ENCODE data around the gene LAMP2. TPM values are rescaled to one million over a fixed set of nuclear protein-coding genes. Genes with fewer than 3 reads are reported as not detected.

The LAMP2 gene
- total RNA-seq, 4 donors from 2014 or later = 44.4 to 155 (median 81.8) TPM

GRCh38 chrX:120457766-120458180, 11.3 kb downstream of the LAMP2 start:
- Histone ChIP-seq H3K27me3 (no peaks in the 10 kb centered on the region), H3K4me3 (no peak overlapping the region), H3K4me1 (no peaks in the 10 kb centered on the region), H3K9me3 (no peaks in the 10 kb centered on the region), H3K36me3 (no peaks in the 10 kb centered on the region), H3K27ac (no peak overlapping the region)
- TF ChIP-seq, protein P1, sequence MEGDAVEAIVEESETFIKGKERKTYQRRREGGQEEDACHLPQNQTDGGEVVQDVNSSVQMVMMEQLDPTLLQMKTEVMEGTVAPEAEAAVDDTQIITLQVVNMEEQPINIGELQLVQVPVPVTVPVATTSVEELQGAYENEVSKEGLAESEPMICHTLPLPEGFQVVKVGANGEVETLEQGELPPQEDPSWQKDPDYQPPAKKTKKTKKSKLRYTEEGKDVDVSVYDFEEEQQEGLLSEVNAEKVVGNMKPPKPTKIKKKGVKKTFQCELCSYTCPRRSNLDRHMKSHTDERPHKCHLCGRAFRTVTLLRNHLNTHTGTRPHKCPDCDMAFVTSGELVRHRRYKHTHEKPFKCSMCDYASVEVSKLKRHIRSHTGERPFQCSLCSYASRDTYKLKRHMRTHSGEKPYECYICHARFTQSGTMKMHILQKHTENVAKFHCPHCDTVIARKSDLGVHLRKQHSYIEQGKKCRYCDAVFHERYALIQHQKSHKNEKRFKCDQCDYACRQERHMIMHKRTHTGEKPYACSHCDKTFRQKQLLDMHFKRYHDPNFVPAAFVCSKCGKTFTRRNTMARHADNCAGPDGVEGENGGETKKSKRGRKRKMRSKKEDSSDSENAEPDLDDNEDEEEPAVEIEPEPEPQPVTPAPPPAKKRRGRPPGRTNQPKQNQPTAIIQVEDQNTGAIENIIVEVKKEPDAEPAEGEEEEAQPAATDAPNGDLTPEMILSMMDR (IDR thresholded peaks at IDR 0.05) = no peak
- TF ChIP-seq POLR2A (IDR thresholded peaks at IDR 0.05) = no peak
- intact Hi-C loops (cut with DNase I; ENCODE audit: low total_unique reads) = no loop called here
- no peak for DNase-seq

DNA sequence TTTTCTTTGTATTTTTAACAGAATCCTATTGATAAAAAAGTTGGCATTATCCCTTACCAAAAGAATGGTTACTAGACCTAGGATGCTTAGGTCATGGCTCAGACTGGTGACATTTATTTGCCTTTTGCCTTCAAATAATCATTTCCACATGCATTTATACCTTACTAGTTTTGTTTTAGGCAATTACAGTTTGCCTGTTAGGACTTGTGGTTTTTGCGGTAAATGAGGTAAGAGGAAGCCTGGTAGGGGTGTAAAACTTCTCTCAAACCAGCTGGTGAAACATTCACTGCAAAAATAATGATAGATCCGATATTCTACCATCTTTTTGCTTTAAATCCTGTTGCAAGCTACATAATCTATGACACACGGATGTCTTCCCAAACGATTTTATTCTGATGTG, 12.1 kb downstream of the LAMP2 start:
- Histone ChIP-seq H3K4me1 (no peaks in the 10 kb centered on the region), H3K4me3 (no peak overlapping the region), H3K27me3 (no peaks in the 10 kb centered on the region), H3K27ac (no peak overlapping the region), H3K9me3 (no peaks in the 10 kb centered on the region), H3K36me3 (no peaks in the 10 kb centered on the region)
- intact Hi-C loops (cut with DNase I; ENCODE audit: low total_unique reads) = no loop called here
- DNase-seq = no peak
- no peak for TF ChIP-seq POLR2A (IDR thresholded peaks at IDR 0.05)
- TF ChIP-seq, protein P1 (IDR thresholded peaks at IDR 0.05) = no peak

- Histone ChIP-seq H3K27me3 (no peaks in the 10 kb centered on the region), H3K36me3 (no peaks in the 10 kb centered on the region), H3K4me3 (no peak overlapping the region), H3K27ac (no peak overlapping the region), H3K4me1 (no peaks in the 10 kb centered on the region), H3K9me3 (no peaks in the 10 kb centered on the region)
- intact Hi-C loops (cut with DNase I; ENCODE audit: low total_unique reads) = no loop called here
- no peak for DNase-seq
- TF ChIP-seq, protein P1 (IDR thresholded peaks at IDR 0.05) = no peak
- TF ChIP-seq POLR2A (IDR thresholded peaks at IDR 0.05) = no peak
These were observed 15.1 kb downstream of the LAMP2 start for GRCh38 chrX:120453985-120454384.

DNA sequence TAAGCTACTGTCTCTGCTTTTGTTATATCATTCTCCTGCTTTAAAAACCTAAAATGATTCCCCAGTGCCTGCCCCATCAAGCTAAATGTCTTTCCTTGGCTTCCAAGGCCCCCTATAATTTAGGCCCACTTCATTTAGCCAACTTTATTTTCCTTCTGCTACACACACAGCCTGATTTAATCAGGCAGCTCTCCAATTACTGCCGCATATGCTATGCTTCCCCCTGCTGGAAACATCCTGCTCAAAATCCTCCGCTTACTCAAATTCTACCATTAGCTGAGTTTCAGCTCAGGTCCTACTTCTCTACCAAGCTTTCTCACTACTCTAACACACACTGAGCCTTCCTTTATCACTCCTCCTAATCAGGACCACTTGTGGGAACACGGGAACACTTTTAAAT, 17.0 kb downstream of the LAMP2 start:
- H3K4me1 ChIP-seq = no peaks in the 10 kb centered on the region
- intact Hi-C loops (cut with DNase I; ENCODE audit: low total_unique reads) = no loop called here
- H3K9me3 ChIP-seq = no peaks in the 10 kb centered on the region
- H3K27ac ChIP-seq = no peak overlapping the region
- no peaks in the 10 kb centered on the region for H3K27me3 ChIP-seq
- no peak for TF ChIP-seq POLR2A (IDR thresholded peaks at IDR 0.05)
- TF ChIP-seq, protein P1 (IDR thresholded peaks at IDR 0.05) = peak in 3 of 4 experiments; percentile 21 to 29 (median 25)
- no peak for DNase-seq
- no peak overlapping the region for H3K4me3 ChIP-seq
- H3K36me3 ChIP-seq = no peaks in the 10 kb centered on the region

DNA sequence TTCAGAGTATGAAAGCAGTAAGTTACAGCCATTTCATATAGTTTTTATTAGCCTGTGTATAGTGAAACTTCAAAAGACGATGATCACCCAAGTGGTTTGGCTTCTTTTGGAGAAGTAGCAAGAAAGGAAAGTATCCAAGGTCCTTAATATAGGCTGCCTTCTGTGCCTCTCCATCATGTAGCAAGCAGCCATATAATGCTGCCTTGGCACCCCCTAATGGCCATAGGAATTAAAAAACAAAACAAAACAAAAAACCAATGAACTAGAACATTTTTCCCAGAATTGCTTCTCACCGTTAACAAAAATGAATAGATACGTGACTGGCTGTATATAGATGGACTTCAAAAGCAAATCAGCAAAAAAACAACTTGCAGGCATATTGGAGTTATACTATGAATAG, 18.9 kb downstream of the LAMP2 start:
- no peak for TF ChIP-seq POLR2A (IDR thresholded peaks at IDR 0.05)
- TF ChIP-seq, protein P1 (IDR thresholded peaks at IDR 0.05) = no peak
- no peak overlapping the region for H3K4me3 ChIP-seq
- no peak for DNase-seq
- H3K4me1 ChIP-seq = no peaks in the 10 kb centered on the region
- H3K9me3 ChIP-seq = no peaks in the 10 kb centered on the region
- intact Hi-C loops (cut with DNase I; ENCODE audit: low total_unique reads) = no loop called here
- no peaks in the 10 kb centered on the region for H3K36me3 ChIP-seq
- H3K27ac ChIP-seq = no peak overlapping the region
- no peaks in the 10 kb centered on the region for H3K27me3 ChIP-seq

Data from uterus (tissue), 4 donors.